ENCODE data around the gene PRKCQ.

PRKCQ gene

DNA sequence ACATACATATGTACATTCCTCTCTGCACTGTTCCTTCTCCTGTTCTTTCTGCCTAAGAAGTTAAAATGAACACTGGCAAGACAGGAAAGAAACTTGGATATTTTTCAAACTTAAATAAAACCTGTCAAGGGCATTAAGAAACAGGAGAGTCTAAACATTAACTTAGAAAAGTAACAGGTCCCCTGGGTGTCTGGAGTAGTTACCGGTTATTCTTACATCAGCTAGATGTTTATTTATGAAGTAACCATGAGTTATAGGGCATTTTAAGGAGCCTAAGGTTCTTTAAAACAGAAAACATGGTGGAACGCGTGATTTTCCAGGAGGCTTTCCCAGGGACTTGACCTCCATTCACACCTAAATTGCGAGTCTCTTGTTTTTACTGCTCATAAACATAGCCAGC, 148.2 kb downstream of the PRKCQ start:
- DNase-seq (ENCODE audit: low read depth in 1 of 2, low spot score in 1 of 2): no peak
- H3K27ac ChIP-seq (replicated peaks): no peak overlapping the region
- H3K27me3 ChIP-seq (ENCODE audit: insufficient read depth, poor library complexity, severe bottlenecking): no peaks in the 10 kb centered on the region
- no peak overlapping the region for H3K4me3 ChIP-seq (replicated peaks; ENCODE audit: insufficient read depth, low read length)
- no peak for TF ChIP-seq GABPA (IDR thresholded peaks at IDR 0.05; ENCODE audit: low read depth)
- no peak for TF ChIP-seq POLR2AphosphoS5 (IDR thresholded peaks at IDR 0.05; ENCODE audit: low read depth)
- TF ChIP-seq SPI1 (IDR thresholded peaks at IDR 0.05; ENCODE audit: borderline replicate concordance, low read depth): no peak
- TF ChIP-seq CTCF (IDR thresholded peaks at IDR 0.05; ENCODE audit: insufficient read depth, low read length): no peak
- TF ChIP-seq, protein P1, sequence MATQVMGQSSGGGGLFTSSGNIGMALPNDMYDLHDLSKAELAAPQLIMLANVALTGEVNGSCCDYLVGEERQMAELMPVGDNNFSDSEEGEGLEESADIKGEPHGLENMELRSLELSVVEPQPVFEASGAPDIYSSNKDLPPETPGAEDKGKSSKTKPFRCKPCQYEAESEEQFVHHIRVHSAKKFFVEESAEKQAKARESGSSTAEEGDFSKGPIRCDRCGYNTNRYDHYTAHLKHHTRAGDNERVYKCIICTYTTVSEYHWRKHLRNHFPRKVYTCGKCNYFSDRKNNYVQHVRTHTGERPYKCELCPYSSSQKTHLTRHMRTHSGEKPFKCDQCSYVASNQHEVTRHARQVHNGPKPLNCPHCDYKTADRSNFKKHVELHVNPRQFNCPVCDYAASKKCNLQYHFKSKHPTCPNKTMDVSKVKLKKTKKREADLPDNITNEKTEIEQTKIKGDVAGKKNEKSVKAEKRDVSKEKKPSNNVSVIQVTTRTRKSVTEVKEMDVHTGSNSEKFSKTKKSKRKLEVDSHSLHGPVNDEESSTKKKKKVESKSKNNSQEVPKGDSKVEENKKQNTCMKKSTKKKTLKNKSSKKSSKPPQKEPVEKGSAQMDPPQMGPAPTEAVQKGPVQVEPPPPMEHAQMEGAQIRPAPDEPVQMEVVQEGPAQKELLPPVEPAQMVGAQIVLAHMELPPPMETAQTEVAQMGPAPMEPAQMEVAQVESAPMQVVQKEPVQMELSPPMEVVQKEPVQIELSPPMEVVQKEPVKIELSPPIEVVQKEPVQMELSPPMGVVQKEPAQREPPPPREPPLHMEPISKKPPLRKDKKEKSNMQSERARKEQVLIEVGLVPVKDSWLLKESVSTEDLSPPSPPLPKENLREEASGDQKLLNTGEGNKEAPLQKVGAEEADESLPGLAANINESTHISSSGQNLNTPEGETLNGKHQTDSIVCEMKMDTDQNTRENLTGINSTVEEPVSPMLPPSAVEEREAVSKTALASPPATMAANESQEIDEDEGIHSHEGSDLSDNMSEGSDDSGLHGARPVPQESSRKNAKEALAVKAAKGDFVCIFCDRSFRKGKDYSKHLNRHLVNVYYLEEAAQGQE (IDR thresholded peaks at IDR 0.05; ENCODE audit: insufficient replicate concordance, low read depth): no peak

- Histone ChIP-seq H3K4me3 (replicated peaks; ENCODE audit: insufficient read depth, low read length) (no peak overlapping the region), H3K27me3 (ENCODE audit: insufficient read depth, poor library complexity, severe bottlenecking) (no peaks in the 10 kb centered on the region), H3K27ac (replicated peaks) (no peak overlapping the region)
- no peak for DNase-seq (ENCODE audit: low read depth in 1 of 2, low spot score in 1 of 2)
- TF ChIP-seq GABPA (IDR thresholded peaks at IDR 0.05; ENCODE audit: low read depth): no peak
These were observed 148.9 kb downstream of the PRKCQ start for GRCh38 chr10:6431186-6431585.

DNA sequence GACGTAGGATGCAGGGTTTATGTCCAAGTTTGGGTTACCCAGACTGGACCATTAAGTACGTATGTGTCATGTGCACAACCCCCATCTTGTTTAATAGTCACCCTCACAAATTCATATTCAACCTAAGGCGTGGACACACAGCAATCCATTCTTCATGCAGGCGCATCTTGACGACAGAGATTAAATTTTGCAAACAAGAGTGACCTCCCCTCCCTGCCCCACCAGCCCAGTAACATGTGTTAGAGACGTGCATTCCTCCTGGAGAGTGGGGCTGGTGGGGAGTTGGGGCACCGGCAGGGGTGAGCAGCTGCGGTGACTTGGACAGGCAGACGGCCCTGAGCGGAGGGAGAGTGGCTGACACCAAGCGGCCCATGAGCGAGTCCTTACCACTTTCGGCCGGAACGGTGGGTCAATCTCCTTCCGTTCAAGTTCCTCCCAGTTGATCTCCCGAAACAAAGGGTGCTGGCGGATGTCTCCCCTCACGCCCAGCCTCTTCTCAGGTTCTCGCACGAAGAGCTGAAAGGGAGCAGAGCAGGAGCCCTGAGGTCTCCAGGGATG, 149.6 kb downstream of the PRKCQ start:
- Histone ChIP-seq H3K27ac (replicated peaks) (no peak overlapping the region), H3K4me3 (replicated peaks; ENCODE audit: insufficient read depth, low read length) (no peak overlapping the region), H3K27me3 (ENCODE audit: insufficient read depth, poor library complexity, severe bottlenecking) (no peaks in the 10 kb centered on the region)
- TF ChIP-seq GABPA (IDR thresholded peaks at IDR 0.05; ENCODE audit: low read depth) (no peak), CTCF (IDR thresholded peaks at IDR 0.05; ENCODE audit: insufficient read depth, low read length) (no peak)
- DNase-seq (ENCODE audit: low read depth in 1 of 2, low spot score in 1 of 2): no peak

DNA sequence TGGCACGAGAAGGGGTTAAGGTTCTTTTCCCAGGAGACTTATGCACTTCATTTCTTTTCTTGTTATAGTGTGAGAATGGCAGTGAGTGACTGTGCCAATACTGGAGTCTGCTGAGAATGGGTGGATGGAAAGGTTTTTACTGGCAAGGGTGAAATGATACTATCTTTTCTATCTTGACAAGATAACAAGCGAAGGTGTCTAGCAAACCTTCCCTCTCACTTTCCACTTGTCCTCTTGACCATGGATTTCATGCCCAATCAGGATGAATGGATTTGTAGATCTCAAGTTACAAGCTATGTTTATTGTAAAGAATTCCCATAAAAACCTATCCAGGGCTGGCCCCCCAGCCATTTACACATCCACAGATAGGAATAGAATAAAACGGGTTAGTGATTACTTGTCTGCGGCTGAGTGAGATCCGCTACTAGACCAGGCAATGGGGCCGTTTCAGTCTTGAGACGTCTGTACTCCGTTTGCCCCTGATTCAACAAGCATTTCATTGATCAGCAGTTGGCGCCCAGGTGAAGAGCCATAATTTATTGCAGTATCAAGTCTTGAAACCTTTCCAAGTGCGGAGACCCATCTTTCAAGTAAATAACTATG, 152.6 kb downstream of the PRKCQ start:
- TF ChIP-seq GABPA (IDR thresholded peaks at IDR 0.05; ENCODE audit: low read depth): no peak
- TF ChIP-seq, protein P1 (IDR thresholded peaks at IDR 0.05; ENCODE audit: insufficient replicate concordance, low read depth): no peak
- TF ChIP-seq CTCF (IDR thresholded peaks at IDR 0.05; ENCODE audit: insufficient read depth, low read length): no peak
- no peak for TF ChIP-seq POLR2AphosphoS5 (IDR thresholded peaks at IDR 0.05; ENCODE audit: low read depth)
- H3K27ac ChIP-seq (replicated peaks): no peak overlapping the region
- H3K27me3 ChIP-seq (ENCODE audit: insufficient read depth, poor library complexity, severe bottlenecking): no peaks in the 10 kb centered on the region
- DNase-seq (ENCODE audit: low read depth in 1 of 2, low spot score in 1 of 2): no peak
- H3K4me3 ChIP-seq (replicated peaks; ENCODE audit: insufficient read depth, low read length): no peak overlapping the region

Measured in HL-60 (cell line).